Cardiac septum (tissue), 1 donor: ENCODE measurements around the gene ERMARD. TPM values are rescaled to one million over a fixed set of nuclear protein-coding genes. Genes with fewer than 3 reads are reported as not detected.
A peak's percentile ranks its signal among the peaks of the same experiment; 100 is the strongest.

Source experiments
- DNase-seq: peaks from one replicate; pipeline ENCODE4 v3.0.0-alpha.2; 2020; ENCODE audit warnings: low spot score
- intact Hi-C: fragments of 100-400 bp; cut with DNase I; formaldehyde crosslinking; loops from one replicate; pipeline ENCODE4 v1.14.0; 2022
- total RNA-seq: library from RNA; stranded (reverse); fragmentation: NEBNext Ultra II Directional; extraction: Animal tissue kit (Norgen Biotek cat#: 25700); gene quantifications from one replicate; pipeline ENCODE4 v1.2.1, GENCODE V29; 2021
- donor health status: DM: no; HTN: no; CAD: no.

ERMARD gene
- total RNA-seq, 1 donor from 2014 or later = 11.3 TPM

DNA sequence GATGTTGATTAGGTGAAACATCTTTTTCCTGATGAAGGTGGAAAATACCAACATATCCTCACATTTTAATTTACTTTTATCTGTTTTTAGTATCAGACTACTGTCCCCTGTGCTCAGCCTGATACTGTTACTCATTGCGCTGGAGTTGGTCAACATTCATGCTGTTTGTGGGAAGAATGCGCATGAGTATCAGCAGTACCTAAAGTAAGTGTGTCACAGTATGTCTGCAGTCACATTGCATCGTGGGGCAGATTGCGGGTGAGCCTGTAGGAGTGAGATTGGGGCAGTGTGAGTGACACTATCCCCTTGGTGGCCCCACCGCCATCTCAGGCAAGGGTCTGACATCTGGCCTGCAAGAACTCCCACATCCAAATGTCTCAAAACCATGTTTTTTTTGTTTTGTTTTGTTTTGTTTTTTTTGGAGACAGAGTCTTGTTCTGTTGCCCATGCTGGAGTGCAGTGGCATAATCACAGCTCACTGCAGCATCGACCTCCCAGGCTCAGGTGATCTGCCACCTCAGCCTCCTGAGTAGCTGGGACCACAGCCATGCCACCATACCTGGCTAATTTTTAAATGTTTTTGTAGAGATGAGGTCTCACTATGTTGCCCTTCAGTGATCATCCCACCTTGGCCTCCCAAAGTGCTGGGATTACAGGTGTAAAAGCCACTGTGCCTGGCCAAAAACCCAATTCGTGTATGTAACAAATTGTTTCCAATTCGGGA is 27.8 kb downstream of the ERMARD start:
- no peak for DNase-seq
- intact Hi-C loops = no loop called here

DNA sequence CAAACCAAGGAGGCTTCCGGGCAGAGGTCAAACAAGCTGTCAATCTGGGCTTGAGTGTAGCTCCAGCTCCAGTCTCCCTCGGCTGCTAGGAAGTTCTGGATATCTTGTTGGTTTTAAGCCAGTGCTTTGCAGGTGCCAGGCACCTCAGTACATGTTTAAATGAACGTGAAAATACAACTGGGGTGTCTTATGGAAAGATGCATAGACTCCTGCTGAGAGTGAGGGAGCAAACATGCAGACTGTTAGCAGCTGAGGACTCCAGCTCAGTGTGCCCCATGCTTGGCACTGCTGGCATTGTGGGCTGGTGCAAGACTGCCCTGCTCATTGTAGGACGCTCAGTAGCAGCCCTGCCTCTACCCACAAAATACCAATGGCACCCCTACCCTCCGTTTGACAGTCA is 28.5 kb downstream of the ERMARD start:
- DNase-seq = no peak
- intact Hi-C loops = no loop called here

DNA sequence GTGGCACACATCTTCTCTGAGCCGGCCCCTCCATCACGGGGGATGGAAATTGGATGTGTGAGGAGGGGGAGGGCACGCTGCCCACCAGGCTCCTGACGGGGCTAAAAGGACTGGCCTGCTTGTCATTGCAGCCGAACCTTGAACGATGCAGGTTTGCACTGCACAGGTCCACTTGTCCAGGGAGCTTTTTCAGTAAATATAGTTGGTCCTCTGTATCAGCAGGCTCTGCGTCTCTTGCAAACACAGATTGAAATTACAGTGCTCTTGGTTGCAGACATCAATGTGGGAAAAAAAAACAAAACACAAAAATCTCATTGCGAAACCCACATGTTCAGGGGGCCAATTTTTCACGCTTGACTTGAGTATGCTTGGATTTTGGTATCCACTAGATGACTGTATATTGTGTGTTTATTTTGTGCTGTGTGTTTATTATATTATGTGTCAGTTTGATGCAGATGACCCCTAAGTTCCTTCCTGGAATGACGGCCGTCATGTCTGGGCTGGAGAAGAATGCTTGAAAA is 29.2 kb downstream of the ERMARD start:
- intact Hi-C loops = no loop called here
- no peak for DNase-seq

DNA sequence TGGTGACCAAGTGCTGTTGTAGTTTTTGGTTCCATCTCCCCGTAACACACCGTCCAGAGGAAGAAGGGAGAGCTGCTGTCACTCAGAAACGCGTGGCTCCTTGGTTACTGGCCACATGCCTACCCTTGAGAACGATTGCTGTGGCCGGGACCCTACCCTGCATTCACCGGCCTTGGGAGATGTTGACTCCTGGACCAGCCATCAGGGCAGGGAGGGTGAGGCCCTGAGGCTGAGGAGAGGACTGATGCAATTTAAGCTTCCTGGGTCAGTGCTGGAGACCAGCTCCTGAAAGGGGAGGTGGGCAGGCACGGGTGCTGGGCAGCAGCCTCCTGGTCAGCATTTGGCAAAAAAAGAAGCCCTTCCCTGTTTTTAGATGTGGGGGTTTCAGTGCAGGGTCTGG is 31.5 kb downstream of the ERMARD start:
- intact Hi-C loops = no loop called here
- DNase-seq = no peak

DNA sequence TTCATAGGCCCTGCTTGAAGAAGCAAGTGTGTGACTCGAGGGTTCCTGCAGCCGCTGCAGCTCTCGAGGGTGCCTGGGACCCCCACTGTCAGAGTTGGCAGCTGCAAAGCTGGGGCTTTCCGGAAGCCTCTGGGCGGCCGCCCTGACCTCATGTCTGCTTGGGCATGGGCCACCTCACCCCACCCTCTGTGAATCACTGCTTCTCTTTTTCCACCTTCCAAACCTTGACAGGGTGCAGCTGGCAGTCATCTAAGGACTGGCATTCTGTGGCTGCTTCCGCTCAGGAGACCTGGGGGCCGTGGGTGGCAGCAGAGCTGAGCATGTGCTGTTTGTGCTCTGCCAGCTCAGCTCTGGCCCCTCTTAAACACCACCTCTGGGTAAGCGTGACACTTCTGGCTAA is 32.0 kb downstream of the ERMARD start:
- intact Hi-C loops = no loop called here
- no peak for DNase-seq

DNA sequence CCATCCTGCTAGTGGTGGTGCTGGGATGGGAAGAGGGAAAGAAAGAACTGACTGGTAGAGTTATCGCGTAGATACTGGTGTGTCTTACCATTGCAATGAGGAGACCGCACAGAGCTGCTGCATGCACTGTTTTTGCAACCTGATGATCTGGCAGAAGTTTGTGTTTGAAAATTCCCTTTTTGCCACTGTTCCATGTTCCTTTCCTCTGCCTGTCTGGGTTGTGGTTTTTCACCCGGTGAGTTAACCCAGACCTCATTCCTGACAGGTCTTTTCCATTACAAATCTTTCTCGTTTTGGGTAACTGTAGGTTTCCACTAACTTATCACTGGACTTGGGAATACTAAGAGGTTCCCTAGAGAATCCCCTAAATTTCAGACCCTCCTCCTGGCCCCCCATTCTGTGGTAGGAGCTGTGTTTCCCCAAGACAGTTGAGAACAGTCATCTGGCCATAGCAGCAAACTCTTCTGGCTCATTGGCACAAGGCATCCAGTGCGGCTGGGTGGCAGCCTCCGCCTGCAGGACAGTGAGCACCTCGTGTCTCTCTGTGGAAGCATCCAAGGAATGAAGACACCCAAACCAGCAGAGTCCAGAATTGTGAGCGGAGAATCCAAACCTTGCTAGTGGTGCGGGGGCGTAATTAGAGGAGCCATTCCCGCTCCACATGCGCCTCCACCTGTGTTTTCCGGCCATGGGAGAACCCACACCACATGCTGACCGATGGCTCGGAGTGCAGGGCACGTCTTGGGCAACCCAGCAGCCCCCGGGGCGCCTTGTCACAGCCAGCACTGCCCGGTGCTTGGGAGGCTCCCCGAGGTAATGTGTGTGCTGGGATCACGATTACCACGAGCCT is 32.8 kb downstream of the ERMARD start:
- DNase-seq = peak; percentile 70
- intact Hi-C loops = no loop called here

DNA sequence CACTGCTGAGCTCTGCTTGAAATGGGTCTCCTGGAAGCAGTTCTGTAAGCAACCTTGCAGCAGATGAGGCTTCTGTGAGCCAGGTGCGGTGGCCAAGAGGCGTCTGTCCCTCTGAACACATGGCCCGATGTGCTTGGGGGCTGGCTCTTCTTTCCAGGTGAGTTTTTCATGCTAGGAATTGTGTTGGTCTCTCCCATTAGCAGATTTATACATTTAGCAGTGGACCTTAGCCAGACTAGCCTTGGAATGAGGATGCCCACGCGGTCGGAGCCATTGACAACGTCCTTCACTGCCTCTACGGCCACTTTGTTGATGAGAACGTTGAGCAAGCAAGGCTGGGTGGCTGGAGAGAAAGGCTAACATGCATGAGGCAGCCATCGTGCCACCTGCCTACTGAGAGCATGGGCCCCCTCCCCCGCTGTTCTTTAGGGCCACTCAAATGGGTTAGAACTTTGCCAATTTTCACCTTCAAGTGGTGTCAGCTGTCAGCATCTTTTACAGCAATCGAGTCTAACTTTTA is 33.5 kb downstream of the ERMARD start:
- intact Hi-C loops = no loop called here
- no peak for DNase-seq

DNA sequence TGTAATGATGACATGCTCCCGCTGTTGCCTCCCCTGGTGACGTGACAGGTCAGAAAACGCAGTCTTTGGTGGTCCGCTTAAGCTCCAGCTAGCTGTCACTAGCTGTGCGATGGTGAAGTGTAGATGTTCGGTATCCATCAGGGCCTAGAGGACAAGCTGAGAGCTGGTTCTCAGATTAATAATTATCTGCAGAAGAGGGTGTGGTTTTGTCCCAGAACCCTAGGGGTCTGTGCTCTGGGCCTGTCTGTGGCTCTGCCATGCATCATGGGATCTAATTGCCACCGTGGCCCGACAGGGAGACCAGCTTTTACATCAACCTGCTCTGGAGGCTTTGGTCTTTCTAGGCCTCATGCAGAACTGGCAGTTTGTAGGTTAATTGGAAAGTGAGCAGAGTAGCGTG is 34.1 kb downstream of the ERMARD start:
- DNase-seq = peak; percentile 67
- intact Hi-C loops = no loop called here

DNA sequence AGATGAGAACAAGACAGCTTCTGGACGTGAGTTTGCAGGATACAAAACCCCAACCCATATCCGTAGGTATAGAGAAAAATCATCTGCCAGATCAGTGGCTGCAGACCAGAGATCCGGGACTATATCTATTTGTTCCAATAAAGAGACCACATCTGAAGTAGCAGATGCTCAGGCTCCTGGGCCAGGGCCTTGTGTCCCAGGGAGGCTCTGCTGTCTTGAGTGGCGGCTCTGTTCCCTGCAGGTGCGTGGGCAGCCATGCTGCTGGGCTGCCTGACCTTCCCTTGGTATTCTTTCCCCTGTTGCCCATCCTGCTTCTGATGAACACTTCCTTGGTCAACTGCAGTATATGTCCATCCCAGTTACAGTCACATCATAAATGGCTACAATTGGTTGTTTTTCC is 34.9 kb downstream of the ERMARD start:
- intact Hi-C loops = no loop called here

DNA sequence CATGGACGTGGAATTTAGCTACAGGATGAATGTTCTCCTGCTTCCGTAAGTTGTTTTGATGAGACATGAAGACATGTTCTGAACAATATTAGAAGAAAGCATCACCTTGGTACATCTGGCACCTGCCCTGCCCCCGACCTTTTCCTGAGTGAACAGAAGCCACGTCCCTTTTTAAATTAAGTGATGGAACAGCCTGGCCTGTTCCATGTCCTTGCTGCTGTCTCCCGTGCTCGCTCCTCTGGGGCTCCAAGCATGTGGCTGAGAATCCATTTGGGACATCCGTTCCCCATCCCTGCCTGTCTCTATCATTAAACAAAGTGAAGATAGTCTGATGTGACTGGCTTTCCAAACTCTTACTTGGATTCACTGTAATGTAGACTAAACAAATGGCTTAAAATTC is 36.4 kb downstream of the ERMARD start:
- intact Hi-C loops = no loop called here

More for the DNA sequence above, 34.9 kb downstream of the ERMARD start:
- peak; percentile 27 for DNase-seq

DNA sequence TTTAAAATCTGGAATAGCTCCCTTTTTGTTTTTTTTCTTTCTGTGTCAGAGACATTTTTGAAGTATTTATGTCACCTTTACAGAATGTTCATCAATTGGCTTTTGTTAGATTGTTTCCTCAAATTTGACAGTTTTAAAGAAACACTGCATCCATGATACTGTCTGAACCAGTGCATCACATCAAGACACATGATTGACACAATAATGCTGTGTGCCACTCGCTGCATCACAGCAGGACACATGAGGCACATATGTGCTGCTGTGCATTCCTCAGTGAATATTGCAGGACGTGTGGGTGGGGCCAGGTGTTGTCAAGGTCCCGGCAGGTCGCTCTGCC is 37.4 kb downstream of the ERMARD start:
- intact Hi-C loops = no loop called here

More for the DNA sequence above, 36.4 kb downstream of the ERMARD start:
- DNase-seq = peak; percentile 29

DNA sequence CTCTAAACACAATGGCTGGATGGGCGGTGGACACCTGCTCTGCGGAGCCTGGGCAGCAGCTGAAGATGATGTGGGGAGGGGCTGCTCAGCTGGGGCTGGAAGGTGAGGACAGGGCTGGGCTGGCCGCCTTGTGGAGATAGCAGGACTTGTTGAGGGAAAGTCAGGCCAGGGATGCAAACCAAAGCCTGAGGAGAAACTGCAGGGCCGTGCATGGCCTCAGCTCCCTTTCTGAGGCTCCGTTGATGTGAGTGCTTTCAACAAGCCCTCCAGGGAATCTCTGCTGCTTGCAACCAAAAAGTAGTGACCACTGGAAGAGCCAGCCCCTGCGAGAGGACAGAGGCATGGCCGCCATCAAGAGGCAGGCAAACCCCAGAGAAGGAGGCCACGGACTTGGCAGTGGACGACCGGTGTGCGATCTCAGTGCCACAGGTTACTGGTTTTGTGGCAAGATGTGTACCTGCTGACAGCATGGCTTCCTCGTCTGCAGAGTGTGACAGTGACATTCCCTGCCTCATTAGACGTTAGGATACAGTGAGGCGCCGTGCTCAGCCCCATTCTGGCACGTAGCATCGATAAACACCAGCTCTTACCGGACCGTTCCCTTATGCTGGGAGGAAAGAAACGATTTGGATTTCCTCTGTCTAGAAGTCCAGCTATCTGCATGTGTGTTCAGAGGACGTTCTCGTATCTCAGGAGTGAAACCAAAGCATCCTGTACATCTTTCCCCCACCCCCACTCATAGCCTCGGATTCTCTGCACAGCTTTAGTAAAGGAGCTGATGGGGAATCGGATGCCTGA is 37.9 kb downstream of the ERMARD start:
- intact Hi-C loops = no loop called here
- peak; percentile 57 for DNase-seq

More for the DNA sequence above, 37.4 kb downstream of the ERMARD start:
- DNase-seq = no peak

DNA sequence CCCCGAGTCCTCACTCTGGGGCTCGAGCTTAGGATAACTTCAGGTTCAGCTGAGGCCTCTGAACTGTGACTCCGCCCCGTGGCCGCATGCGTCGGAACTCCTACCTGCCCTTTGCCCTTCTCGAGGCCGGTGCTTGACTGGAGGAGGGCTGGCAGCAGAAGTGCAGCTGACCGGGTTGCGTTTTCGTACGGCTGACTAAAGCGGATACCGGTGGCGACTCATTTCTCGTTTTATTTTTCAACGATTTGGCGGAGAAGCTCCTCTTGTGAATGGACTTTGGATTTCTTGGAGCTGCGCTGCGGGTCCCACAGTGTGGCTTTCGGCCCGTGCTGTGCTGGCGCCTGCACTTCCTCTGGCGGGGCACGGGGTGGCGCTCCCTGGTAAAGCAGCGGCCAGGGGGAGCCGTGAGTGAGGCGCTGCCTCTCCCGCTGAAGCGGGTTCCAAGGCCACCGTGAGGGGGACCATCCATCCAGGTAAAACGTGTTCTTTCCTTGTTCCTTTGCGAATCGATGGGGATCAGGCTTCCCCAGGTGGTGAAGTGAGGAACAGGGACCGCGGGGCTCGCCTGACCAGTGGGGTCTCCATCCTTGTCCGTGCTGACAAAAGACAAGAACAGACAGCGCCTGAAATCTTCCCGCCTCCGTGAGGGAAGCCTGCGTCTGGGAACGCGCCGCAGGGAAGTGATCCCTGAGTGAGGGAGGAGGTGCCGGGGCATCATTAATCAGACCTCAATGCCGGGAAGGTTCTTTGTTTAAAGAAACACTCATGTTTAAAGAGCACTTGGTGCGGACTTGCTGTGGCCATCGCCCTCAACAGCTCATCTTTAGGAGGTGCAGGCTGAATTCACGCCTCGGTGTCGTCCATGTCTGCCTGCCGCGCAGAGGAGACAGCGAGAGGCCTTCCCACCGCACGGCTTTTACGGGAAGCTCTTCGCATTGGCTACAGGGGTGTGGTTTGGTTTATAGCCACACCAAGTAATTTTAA is 38.8 kb downstream of the ERMARD start:
- intact Hi-C loops = loop anchor here (2.0 kb wide), 1 partner anchor 741 kb away; no protein-coding TSS in a partner anchor
- peak; percentile 84 for DNase-seq

DNA sequence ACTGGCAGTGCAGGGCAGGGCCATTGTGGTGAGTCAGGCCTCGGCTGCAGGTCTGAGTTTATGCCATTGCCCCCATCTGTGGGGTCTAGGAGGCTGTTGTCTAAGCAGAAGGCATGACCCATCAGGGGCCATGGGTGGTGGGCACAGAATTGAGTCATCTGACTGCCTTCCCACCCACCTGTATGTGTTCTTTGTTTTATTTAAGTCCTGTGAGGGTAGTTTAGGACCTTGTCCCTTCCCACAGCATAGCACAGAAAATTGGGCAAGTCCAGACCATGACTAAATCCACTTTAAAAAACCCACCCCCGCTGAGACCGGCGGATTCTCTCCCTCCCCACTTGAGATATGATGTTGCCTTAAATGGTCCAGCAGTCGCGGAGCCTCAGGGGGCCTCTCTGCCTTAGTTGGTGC is 40.3 kb downstream of the ERMARD start:
- intact Hi-C loops = loop anchor here (2.0 kb wide), 1 partner anchor 739 kb away; no protein-coding TSS in a partner anchor
- DNase-seq = peak; percentile 15

DNA sequence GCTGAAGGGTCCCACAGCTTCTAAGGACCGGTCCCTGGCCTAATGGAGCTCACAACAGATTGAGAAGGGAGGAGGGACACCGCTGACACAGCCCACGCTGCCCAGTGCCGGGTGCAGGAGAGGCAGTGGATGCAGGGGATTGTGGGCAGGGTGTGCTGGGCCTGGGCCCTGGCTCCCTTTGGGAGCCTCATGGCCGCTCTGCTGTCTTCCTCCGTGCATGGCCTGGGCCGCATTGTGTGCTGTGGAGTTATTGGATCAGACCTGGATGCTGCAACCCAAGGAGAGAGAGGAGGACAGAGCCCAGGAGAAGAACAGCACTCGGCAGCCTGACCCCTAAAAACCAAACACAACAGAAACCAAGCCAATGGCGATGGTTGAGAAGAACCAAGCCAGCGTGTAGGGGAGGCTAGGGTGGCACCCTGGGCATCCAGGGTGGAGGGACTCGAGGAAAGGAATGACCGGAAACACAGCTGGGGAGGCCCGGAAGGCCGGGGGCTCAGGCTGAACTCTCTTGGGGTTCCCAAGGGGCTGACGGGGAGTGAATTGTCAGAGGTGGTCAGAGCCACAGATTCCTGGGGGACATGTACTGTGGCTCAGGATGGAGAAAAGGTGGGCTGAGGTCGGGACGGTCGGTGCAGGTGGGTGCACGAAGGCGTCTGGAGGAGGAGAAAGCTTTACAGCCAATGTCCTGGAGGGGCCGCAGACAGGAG is 41.0 kb downstream of the ERMARD start:
- intact Hi-C loops = no loop called here
- peak; percentile 35 for DNase-seq

DNA sequence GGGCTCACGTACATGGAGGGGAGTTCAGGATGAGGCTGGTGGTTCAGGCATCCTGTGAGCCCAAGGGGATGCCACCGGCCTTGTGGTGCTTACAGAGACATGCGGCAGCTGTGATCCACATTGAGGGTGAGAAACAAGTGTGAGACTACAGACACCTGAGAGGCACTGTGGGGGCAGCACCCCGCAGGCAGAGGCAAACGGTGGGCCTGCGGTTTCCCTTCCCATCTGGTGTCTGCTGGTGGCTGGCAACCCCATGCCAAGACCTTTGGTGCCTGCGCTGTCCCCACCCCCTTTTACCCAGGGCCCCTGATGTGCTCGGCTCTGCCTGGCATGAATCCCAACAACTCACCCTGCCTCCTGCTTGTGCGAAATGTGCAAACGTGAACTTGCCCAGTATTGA is 42.0 kb downstream of the ERMARD start:
- intact Hi-C loops = no loop called here
- DNase-seq = peak; percentile 24

DNA sequence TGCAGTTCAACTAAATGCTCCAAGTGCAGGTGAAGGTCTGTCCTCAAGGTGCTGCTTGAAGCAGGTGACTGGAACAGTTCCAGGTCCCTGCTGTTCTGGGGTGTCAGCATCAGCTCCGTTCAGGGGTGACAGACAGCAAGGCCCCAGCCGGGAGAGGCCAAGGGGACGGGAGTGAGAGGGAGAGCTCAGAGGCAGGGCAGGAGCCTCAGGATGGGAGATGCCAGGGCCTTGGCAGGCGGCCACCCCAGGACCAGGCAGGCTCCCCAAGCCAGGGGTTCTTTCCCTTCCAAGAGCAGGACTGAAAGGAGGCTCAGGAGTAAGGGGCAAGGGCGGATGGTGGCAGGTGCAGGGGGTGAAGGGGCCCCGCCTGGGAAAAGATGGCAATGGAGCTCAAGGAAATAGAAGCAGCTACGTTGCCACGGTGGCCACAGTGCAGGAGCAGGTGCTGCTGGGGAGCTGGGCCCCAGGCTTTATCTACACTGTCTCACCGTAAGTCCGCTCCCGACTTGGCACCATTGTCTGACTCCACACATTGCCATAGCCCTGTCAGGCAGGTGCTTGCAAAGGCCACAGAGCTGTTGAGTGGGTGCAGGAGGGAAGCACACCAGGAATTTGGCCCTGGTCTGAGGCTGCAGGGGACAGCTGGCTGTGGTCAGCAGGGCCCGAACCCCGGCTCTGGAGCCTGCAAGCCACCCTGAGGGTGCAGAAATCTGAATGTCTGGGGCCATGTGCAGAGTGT is 43.1 kb downstream of the ERMARD start:
- intact Hi-C loops = no loop called here
- DNase-seq = peak; percentile 70
